Muscle of back (tissue), 11 donors: Measurements from ENCODE around the gene NLRP10. TPM values are rescaled to one million over a fixed set of nuclear protein-coding genes. Genes with fewer than 3 reads are reported as not detected.

Experiments
- DNase-seq, 3 donors: peaks; one replicate each; pipeline versions ENCODE4 v3.0.0 to v3.0.0-alpha.2; 2013
- polyA plus RNA-seq, 10 donors: library from polyadenylated mRNA; unstranded; fragments of 120-200 nt; gene quantifications; one replicate each; pipeline ENCODE4 v1.2.1, GENCODE V29; 2013; ENCODE audit not compliant: insufficient read length in 10 of 10

Gene NLRP10
- polyA plus RNA-seq, 10 donors = not detected

DNA sequence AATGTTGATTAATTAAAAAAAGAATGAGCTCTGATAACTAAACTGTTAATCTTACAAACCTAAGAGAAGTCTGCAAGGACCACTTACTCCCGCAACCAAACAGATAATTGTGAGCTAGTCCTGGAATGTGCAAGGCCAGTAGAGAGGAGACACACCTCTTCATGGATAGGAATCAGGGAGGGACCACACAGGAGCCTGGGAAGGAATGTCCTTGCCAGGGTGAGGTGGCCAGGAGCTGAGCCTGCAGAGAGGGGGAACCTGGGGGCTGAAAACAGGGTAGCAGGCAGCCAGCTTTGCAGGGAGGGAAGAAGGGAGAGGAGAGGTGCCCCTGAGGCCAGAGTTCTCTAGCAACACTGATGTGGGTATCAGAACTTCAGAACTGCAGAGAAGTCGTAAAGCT, 9.4 kb upstream of the NLRP10 start:
- DNase-seq = no peak

DNA sequence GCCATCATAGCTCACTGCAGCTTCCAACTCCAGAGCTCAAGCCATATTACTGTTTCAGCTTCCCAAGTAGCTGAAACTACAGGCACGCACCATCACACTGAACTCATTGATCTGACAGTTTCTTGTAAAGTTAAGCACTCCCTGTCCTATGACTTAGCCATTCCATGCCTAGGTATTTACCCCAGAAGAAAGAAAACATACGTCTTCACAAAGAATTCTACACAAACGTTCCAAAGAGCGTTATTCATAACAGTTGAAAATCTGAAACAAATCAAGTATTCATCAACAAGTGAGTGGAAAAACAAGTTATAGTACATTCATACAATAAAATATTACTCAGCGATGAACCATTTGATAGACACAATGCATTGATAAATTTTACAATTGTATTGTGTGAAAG, 7.8 kb upstream of the NLRP10 start:
- DNase-seq = no peak

DNA sequence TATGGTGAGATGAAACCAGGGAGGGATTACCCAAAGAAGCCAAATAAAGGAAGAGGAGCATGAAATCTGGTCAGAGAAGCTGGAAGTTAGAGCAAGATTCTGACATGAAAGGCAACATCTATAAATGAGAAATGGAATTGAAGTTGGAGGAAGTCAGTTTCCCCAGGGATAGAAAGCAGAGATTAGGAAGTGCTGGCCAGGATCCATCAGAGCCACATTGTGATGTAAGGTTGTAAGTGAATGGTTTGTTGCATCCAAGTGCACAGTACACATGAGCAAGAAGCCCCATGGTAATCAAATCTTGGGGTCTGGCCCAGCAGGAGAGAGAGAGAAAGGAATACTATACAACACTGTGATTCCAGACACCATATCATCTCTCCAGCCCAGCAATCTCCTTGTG, 6.6 kb upstream of the NLRP10 start:
- DNase-seq = no peak

DNA sequence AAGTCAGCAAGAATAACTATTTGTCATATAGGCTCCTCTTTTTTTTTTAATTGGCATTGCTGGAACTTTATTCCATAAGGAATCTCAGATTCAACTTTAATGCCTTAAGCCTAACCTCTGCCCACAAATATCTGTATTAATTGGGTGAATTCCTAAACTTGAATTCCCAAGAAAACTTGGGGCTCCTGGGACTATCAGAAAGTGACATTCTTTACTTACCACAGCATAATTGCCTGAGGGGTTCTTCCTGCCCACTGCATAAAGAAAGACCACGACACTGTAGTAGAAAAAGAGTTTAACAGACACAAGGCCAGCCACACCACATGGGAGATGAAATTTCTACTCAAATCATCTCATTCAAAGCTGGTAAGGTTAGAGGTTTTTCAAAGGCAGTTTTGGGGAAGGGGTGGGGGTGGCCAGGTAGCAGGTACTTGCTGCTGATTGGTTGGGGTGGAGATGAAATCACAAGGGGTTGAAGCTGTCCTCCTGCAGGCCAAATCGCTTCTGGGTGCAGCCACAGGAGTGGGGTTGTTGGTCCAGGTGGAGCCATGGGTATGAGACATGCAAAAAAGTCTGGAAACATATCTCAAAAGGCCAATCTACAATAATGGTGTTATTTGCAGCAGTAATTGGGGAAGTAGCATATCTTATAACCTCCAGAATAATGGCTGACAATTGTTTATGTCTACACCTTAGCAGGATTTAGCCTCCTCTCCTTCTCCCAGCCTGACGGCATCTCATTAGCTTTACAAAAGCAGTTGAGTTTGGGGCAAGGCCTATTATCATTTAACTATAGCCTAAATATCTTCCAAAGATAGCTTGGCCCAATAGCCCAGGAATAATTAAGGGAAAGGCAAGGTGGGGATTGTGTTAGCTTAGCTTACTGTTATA, 4.8 kb upstream of the NLRP10 start:
- no peak for DNase-seq

DNA sequence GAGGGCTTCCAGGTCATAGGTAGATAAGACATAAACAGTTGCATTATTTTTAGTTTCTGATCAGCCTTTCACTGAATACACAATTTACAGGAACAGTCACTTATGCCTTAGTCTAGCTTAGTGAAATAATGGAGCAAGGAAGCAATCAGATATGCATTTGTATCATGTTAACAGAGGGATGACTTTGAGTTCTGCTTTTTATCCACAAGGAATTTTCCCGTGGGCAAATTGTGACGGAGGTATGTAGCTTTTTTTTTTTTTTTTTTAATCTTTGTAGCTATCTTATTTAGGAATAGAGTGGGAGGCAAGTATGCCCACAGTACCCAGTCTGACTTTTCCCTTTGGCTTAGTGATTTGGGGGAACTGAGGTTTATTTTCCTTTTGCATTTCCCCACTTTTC, 3.4 kb upstream of the NLRP10 start:
- DNase-seq = no peak

DNA sequence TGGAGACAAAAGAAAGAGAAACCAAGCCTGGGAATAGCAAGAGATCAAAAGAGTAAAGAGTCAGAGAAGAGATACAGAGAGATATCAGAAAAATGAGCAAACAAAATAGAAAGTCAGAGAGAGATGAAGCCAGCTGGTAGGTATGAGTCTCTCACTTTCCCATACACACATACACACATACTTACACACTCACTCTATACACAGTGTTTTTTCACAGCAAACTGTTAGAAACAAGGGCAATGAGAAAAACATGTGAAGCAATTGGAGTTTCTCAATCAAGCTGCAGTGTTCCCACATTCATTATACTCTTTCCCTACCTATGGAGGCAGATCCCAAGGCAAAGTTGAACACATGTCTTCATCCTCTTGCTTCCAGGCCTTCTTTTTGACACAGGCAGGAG, 2.6 kb upstream of the NLRP10 start:
- DNase-seq = no peak

DNA sequence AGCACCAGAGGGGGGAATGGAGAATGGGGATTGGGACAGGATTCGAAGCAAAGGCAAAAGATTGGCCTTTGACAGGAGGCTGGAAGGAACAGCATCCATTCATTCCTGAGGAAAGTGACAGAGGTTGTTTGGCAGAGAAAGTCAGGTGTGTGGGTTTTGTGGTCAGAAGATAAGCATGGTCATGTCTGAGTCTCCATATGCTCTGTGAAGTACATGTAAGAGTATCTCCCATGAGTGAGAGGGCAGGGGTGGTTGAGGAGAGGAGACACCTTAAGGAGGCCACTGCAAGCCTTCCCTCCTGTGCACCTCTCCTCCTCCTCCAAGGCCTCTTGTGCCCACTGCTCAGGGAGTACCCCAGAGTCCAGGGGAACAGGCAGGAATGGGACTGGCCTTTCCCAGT, 1.9 kb upstream of the NLRP10 start:
- DNase-seq = no peak

DNA sequence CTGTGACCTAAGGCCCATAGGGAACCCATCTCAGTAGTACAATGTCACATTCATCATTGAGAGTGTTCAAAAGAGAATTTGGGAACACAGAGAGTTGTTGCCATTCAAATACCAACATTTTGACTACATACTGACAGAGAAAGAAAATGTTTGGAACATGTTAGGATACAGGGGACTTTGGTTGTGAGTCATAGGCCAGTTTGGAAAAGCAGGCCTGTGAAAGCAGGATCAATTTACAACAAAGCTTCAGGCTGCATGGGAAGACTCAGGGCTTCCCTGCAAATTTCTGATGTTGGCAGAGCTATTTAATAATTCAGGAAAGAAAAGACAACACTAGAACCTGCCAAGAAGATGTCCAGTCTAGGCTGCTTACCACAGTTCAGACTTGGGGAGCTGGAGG, 374 bp downstream of the NLRP10 start:
- DNase-seq = no peak

DNA sequence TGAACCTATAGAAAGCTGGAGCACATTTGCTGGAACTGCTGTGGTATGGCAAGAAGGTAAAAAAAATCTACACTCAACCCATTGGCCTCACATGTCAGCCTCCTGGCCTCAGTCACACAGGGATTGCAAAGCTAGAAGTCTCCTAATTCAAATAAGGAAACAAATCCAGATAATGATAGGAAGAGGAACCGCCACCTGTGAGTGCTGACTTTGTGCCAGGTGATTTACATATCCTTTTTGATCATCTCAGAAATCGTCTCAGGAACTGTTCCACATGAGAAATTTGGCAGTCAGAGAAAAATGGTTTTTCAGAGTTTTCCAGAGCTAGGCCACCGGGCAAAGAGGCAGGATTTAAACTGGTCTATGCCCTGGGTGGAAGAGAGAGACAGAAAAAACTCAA, 986 bp downstream of the NLRP10 start:
- no peak for DNase-seq

DNA sequence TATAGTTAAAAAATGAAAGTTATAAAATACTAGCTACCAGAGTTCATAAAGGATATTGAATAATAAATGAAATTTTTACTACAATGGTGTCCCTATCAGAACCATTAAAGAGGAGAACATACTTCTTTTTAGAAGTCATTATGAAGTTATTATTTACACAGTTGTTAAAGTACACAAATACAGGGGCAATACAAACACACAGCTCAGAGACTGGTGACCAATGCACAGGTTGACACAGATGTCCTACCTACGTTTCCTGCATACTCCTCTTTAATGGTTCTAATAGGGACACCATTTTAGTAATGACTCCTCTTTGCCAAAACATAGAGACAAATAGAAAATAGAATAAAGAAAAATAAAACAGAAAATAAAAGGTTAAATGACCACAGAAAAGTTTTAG, 10.1 kb downstream of the NLRP10 start:
- DNase-seq = no peak

DNA sequence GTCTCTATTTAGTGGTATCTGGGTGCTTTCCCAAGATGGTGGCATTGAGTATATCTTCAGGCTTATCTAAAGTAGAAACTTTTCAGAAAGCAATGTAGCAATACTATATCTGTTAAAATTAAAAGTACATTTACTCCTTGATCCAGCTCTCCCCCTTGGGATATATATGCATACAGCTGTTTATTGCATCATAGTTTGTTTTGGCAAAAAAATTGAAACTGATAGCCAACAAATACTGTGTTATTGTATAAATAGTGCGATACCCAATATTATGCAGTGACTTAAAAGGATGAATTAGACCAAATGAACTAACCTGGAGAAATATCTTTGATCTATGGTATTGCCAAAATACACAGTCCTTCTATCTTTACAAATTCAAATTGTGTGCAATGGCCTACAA, 15.3 kb downstream of the NLRP10 start:
- DNase-seq = no peak

DNA sequence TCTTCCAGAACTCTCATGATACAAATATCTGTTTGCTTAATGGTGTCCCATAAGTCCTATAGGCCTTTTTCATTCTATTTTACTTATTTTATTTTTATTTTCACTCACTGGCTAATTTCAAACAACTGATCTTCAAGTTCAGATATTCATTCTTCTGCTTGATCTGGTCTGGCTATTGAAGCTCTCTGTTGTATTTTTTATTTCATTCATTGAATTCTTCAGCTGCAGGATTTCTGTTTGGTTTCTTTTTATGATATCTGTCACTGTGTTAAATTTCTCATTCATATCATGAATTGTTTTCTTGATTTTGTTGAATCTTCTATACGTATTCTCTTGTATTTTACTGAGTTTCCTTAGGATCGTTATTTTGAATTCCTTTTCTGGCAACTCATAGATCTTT, 21.1 kb downstream of the NLRP10 start:
- no peak for DNase-seq

DNA sequence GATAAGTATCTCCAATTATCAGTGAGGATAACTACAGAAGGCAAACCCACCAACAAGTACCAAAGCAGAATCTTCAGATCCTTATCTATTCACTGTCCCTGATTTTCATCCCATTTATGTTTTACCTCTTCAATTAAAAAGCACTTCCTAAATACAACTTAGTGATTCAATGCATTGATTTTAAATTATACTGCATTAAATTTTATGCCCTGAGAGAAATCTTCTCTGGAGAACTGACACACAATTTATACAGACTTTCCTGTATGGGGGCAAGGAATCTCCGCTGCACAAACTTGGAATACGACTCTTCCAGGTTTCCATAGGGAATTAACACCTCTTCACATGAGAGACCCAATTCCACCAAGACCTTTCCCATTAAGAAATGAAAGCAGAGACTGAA, 23.6 kb downstream of the NLRP10 start, which contains the start of gene OR10A3:
Gene OR10A3, minus strand, starts transcription at position 101 of the 400 bp plus-strand sequence. CDS start 2,188 bp downstream, outside the sequence.
- no peak for DNase-seq

DNA sequence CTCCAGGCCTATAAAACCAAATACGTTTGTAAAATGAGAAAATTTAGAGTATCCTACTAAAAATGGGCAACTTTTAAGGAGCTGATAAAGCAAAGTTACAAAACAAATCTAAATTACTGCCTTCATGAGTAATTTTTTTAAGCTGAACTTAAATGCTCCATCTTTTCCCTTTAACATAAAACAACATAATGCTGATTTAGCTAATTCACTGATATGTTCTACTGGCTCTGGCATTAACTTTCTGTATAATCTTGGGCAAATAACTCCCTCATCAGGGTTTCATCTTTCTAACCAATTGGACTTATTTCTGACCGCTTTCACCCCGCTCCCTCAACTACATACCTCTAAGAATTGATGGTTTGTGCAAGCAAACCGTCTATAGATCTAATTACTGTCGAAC, 24.1 kb downstream of the NLRP10 start:
- DNase-seq = no peak

DNA sequence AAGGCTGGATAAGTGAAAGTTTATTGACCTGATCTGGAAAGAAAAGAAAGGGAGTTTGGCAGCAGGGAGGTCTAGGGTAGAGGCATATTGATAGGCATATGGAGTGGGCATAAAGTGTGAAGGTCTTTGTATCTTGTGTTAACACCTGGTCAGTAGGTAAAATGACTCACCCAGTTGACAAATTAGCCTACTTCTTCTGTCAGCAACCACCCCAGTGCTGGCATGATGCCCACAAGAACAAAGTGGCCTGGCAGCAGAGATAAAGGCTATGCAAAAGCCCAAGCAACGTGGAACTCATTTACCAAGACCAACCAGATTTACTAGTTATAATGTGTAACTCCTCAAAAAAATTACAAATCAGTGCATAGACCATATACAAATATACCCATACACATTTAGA, 28.6 kb downstream of the NLRP10 start:
- DNase-seq = no peak

DNA sequence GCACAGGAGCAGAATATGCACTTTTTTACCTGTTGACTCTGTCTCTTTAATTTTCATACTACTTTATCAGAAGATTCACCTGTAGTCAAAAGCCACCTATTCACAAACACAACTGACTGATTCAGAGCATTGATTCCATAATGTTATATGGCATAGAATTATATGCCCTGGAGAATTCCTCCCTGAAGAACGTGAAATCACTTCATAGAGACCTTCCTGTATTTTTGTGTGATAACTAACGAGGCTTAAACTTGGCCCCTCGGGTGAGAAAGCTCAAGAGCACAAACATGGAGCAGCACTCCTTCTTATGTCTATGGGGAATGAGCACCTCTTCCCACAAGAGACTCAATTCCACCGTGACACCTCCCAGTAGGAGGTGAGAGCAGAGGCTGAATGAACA, 34.1 kb downstream of the NLRP10 start, which contains the start of gene OR10A6:
Gene OR10A6, minus strand, starts transcription at position 101 of the 400 bp plus-strand sequence. CDS start 2,606 bp downstream, outside the sequence.
- DNase-seq = no peak

DNA sequence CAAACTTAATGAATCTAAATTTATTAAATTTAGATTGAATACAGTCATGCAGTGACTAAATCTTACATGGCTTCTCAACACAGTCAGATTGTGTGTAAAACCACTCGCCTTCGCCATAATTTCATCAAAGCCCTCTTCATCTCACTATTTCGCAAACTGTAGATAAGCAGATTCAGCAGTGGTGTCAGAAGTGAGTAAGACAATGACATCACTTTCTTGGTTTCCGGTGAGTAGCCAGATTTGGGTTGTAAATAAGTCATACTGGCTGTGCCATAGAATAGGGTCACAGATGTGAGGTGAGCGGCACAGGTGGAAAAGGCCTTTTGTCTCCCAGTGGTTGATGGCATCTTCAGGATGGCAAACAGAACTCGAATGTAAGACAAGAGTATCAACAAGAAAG, 37.6 kb downstream of the NLRP10 start:
- no peak for DNase-seq

DNA sequence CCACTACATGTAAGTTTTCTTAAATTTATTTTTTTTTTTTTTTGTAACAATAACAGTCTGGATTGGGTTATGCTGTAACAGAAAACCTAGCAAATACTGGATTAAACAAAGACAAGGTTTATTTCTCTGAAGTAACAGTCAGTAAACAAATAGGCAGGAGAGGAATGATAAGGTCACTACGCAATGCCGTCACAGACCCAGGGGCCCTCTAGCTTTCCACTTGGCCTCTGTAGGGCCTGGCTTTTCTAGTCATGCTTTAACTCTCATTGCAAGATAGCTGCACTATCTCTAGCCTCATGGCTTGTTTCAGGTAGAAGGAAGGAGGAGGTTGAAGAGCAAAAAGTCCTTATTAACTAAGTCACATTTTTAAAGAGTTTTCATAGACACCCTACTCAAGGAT, 40.7 kb downstream of the NLRP10 start:
- DNase-seq = no peak

DNA sequence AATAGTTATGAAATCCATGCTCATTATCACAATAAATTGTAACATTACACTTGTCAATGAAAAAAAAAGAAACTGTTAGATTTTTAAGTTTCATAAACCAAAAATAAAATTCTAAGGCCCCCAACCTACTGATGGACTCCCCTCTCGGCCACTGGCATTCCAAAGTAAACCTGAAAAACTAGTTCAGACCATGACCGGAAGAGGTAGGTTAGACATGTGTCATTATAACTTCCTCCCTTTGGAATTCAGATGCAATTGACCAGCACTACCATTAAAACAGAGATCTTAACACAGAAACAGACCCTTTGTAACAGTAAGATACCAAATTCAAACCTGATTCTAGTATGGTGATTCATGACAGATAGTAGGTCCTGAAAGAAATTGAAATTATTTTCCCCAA, 47.1 kb downstream of the NLRP10 start:
- DNase-seq = no peak
